OCI-LY1 (cell line): ENCODE measurements around the gene CA5A.
"Not testable (repeated sequence)": the region's sequence is repeated elsewhere in the genome, so short reads cannot be mapped to it uniquely, and the experiment has no call there.

Experiments
- H2AFZ ChIP-seq: fragments of 200-600 bp; sonication (generic), shearing (Covaris generic); 2 replicates; pipeline ENCODE4 v1.6.0; 2014; ENCODE audit warnings: antibody characterized with exemption, mild to moderate bottlenecking, low read length
- H3F3A ChIP-seq: fragments of 200-600 bp; sonication (generic), shearing (Covaris generic); 2 replicates; pipeline ENCODE4 v1.6.0; 2014; ENCODE audit warnings: mild to moderate bottlenecking, antibody characterized with exemption, low read length, moderate library complexity; ENCODE audit not compliant: insufficient read depth
- H3K27ac ChIP-seq: fragments of 200-600 bp; sonication (generic); 2 replicates; pipeline ENCODE4 v1.5.1; 2014; ENCODE audit warnings: low read length, mixed run types, mild to moderate bottlenecking, low read depth; ENCODE audit not compliant: poor library complexity, severe bottlenecking
- H3K27me3 ChIP-seq: fragments of 200-600 bp; sonication (generic); 2 replicates; pipeline ENCODE4 v1.6.0; 2014; ENCODE audit warnings: antibody characterized with exemption, mild to moderate bottlenecking, low read length, moderate library complexity; ENCODE audit not compliant: insufficient read depth
- H3K36me3 ChIP-seq: fragments of 200-600 bp; sonication (generic); 2 replicates; pipeline ENCODE4 v1.6.1; 2014; ENCODE audit warnings: mild to moderate bottlenecking, antibody characterized with exemption, low read length, moderate library complexity, mixed read lengths; ENCODE audit not compliant: insufficient read depth
- H3K4me1 ChIP-seq: fragments of 200-600 bp; sonication (generic); 2 replicates; pipeline ENCODE4 v1.5.1; 2014; ENCODE audit warnings: mild to moderate bottlenecking, low read length, moderate library complexity; ENCODE audit not compliant: insufficient read depth, severe bottlenecking
- H3K4me2 ChIP-seq: fragments of 200-600 bp; sonication (generic), shearing (Covaris generic); 2 replicates; pipeline ENCODE4 v1.6.1; 2014; ENCODE audit warnings: low read length
- H3K4me3 ChIP-seq: fragments of 200-600 bp; sonication (generic); 2 replicates; pipeline ENCODE4 v1.5.1; 2014; ENCODE audit warnings: low read length, low read depth, mild to moderate bottlenecking, mixed read lengths; ENCODE audit not compliant: poor library complexity, severe bottlenecking
- H3K79me2 ChIP-seq: fragments of 200-600 bp; shearing (Covaris generic); 2 replicates; pipeline ENCODE4 v1.6.1; 2016; ENCODE audit warnings: mixed run types, low read length, mixed read lengths; ENCODE audit not compliant: insufficient read depth
- H3K9ac ChIP-seq: fragments of 200-600 bp; sonication (generic), shearing (Covaris generic); 2 replicates; pipeline ENCODE4 v1.6.1; 2014; ENCODE audit warnings: mild to moderate bottlenecking, low read length, mixed read lengths
- H3K9me2 ChIP-seq: fragments of 200-600 bp; sonication (generic), shearing (Covaris generic); 2 replicates; pipeline ENCODE4 v1.6.1; 2014; ENCODE audit warnings: low read depth, mild to moderate bottlenecking, low read length, mixed read lengths
- H3K9me3 ChIP-seq: fragments of 200-600 bp; shearing (Covaris generic); 2 replicates; pipeline ENCODE4 v1.6.1; 2014; ENCODE audit warnings: low read length, mixed read lengths
- H4K20me1 ChIP-seq: fragments of 200-600 bp; sonication (generic), shearing (Covaris generic); 2 replicates; pipeline ENCODE4 v1.6.0; 2016; ENCODE audit warnings: mild to moderate bottlenecking, low read length; ENCODE audit not compliant: insufficient read depth
- CTCF ChIP-seq: fragments of 200-600 bp; sonication (generic), shearing (Covaris generic); IDR thresholded peaks from 2 replicates; pipeline ENCODE4 v1.5.1; 2017; ENCODE audit warnings: mild to moderate bottlenecking, antibody characterized with exemption, low read length, moderate library complexity, mixed read lengths
- EZH2 ChIP-seq: fragments of 200-600 bp; sonication (generic), shearing (Covaris generic); IDR thresholded peaks from 2 replicates; pipeline ENCODE4 v1.8.0; 2017; ENCODE audit warnings: borderline replicate concordance, mixed run types, mild to moderate bottlenecking, antibody characterized with exemption, low read length, moderate library complexity, mixed read lengths

CA5A gene

GRCh38 chr16:87942680-87943079 lies 6.4 kb upstream of the CA5A start:
- H3K4me2 ChIP-seq, result no peak overlapping the region
- H3K27me3 ChIP-seq, result 0 out of 2 replicates have a peak, but pooled peaks cover 8% of the 10 kb centered on the region
- H3K4me3 ChIP-seq, result no peak overlapping the region
- H4K20me1 ChIP-seq, result no peaks in the 10 kb centered on the region
- no peaks in the 10 kb centered on the region for H3K36me3 ChIP-seq
- H3K9me3 ChIP-seq, result no peaks in the 10 kb centered on the region
- no peak overlapping the region for H3K27ac ChIP-seq
- no peaks in the 10 kb centered on the region for H3K79me2 ChIP-seq
- no peaks in the 10 kb centered on the region for H3K9me2 ChIP-seq
- no peak overlapping the region for H3K9ac ChIP-seq
- TF ChIP-seq EZH2 (no peak), CTCF (no peak)
- H3F3A ChIP-seq, result no peaks in the 10 kb centered on the region
- H2AFZ ChIP-seq, result no peak overlapping the region
- H3K4me1 ChIP-seq, result peaks cover 7% of the 10 kb centered on the region

- Histone ChIP-seq H3K36me3 (no peaks in the 10 kb centered on the region), H3K27me3 (0 out of 2 replicates have a peak, but pooled peaks cover 13% of the 10 kb centered on the region), H4K20me1 (no peaks in the 10 kb centered on the region), H3K4me2 (no peak overlapping the region), H3K4me1 (no peaks in the 10 kb centered on the region), H3K27ac (no peak overlapping the region), H3K9me2 (no peaks in the 10 kb centered on the region), H3K9me3 (no peaks in the 10 kb centered on the region), H3K79me2 (no peaks in the 10 kb centered on the region), H3K9ac (no peak overlapping the region), H2AFZ (no peak overlapping the region), H3K4me3 (no peak overlapping the region), H3F3A (no peaks in the 10 kb centered on the region)
- no peak for TF ChIP-seq CTCF
- TF ChIP-seq EZH2, result no peak
Observed at GRCh38 chr16:87939562-87940423, 3.5 kb upstream of the CA5A start.

- no peak for TF ChIP-seq CTCF
- no peak for TF ChIP-seq EZH2
- 0 out of 2 replicates have a peak, but pooled peaks cover 13% of the 10 kb centered on the region for H3K27me3 ChIP-seq
Observed at GRCh38 chr16:87938412-87938949, 2.2 kb upstream of the CA5A start.

GRCh38 chr16:87937231-87937542 lies 858 bp upstream of the CA5A start:
- not testable (repeated sequence) for H3F3A ChIP-seq, H3K4me1 ChIP-seq, H3K9me3 ChIP-seq, H3K9me2 ChIP-seq, H3K4me3 ChIP-seq, H3K9ac ChIP-seq, H4K20me1 ChIP-seq, H3K36me3 ChIP-seq, H3K27ac ChIP-seq, H2AFZ ChIP-seq, H3K4me2 ChIP-seq, H3K79me2 ChIP-seq
- 0 out of 2 replicates have a peak, but pooled peaks cover 13% of the 10 kb centered on the region for H3K27me3 ChIP-seq

More at GRCh38 chr16:87938412-87938949, 2.2 kb upstream of the CA5A start:
- H3K79me2 ChIP-seq, result no peaks in the 10 kb centered on the region
- H3K9me2 ChIP-seq, result no peaks in the 10 kb centered on the region
- H3K4me2 ChIP-seq, result no peak overlapping the region
- H3K4me3 ChIP-seq, result no peak overlapping the region
- no peaks in the 10 kb centered on the region for H3F3A ChIP-seq
- no peaks in the 10 kb centered on the region for H4K20me1 ChIP-seq
- no peaks in the 10 kb centered on the region for H3K4me1 ChIP-seq
- H3K9me3 ChIP-seq, result no peaks in the 10 kb centered on the region
- H3K27ac ChIP-seq, result no peak overlapping the region
- no peak overlapping the region for H2AFZ ChIP-seq
- H3K9ac ChIP-seq, result no peak overlapping the region
- H3K36me3 ChIP-seq, result no peaks in the 10 kb centered on the region

GRCh38 chr16:87936016-87936374 lies 334 bp downstream of the CA5A start:
- H3K9me2 ChIP-seq, H3K79me2 ChIP-seq, H3F3A ChIP-seq, H3K9me3 ChIP-seq, H4K20me1 ChIP-seq, H3K4me2 ChIP-seq, H3K9ac ChIP-seq, H3K4me1 ChIP-seq, H3K4me3 ChIP-seq, H3K27ac ChIP-seq, H2AFZ ChIP-seq, H3K36me3 ChIP-seq: not testable (repeated sequence)
- H3K27me3 ChIP-seq, result 0 out of 2 replicates have a peak, but pooled peaks cover 19% of the 10 kb centered on the region
